Lung (tissue), 12 donors: Measurements from ENCODE around the gene C9orf72. TPM values are rescaled to one million over a fixed set of nuclear protein-coding genes. Genes with fewer than 3 reads are reported as not detected.
A peak's percentile ranks its signal among the peaks of the same experiment; 100 is the strongest.

Experiments used
- ATAC-seq: fragments of 200-7000 bp; cut with Tn5 transposase; one replicate; pipeline ENCODE4 v1.9.1; 2020; ENCODE audit warnings: moderate number of reproducible peaks; ENCODE audit not compliant: insufficient read depth, low FRiP score
- DNase-seq, 3 donors: peaks; one replicate each; pipeline ENCODE4 v3.0.0-alpha.2; 2013 to 2017
- H3K27ac ChIP-seq, 2 donors: one replicate each; pipeline ENCODE4 v1.5.1; 2013; ENCODE audit warnings: mild to moderate bottlenecking in 2 of 2, moderate library complexity in 2 of 2, control low read depth in 1 of 2, inconsistent platforms in 1 of 2, low read depth in 1 of 2, low read length in 1 of 2
- H3K27me3 ChIP-seq, 3 donors: one replicate each; pipeline ENCODE4 v1.5.1; 2013; ENCODE audit warnings: low read length in 2 of 3; ENCODE audit not compliant: control insufficient read depth in 3 of 3, insufficient read depth in 3 of 3
- H3K36me3 ChIP-seq, 4 donors: one replicate each; pipeline ENCODE4 v1.5.1; 2013; ENCODE audit warnings: low read length in 4 of 4, mild to moderate bottlenecking in 1 of 4, moderate library complexity in 1 of 4; ENCODE audit not compliant: control insufficient read depth in 4 of 4, insufficient read depth in 4 of 4
- H3K4me1 ChIP-seq, 5 donors: one replicate each; pipeline ENCODE4 v1.5.1; 2013; ENCODE audit warnings: low read length in 5 of 5, mild to moderate bottlenecking in 2 of 5, moderate library complexity in 1 of 5; ENCODE audit not compliant: control insufficient read depth in 5 of 5, insufficient read depth in 5 of 5
- H3K4me3 ChIP-seq: one replicate; pipeline ENCODE4 v1.5.1; 2013; ENCODE audit warnings: mild to moderate bottlenecking, control low read depth, moderate library complexity
- H3K9ac ChIP-seq, 2 donors: one replicate each; pipeline ENCODE4 v1.5.1; 2013; ENCODE audit warnings: low read length in 2 of 2, control low read depth in 1 of 2; ENCODE audit not compliant: insufficient read depth in 1 of 2
- H3K9me3 ChIP-seq, 4 donors: one replicate each; pipeline ENCODE4 v1.5.1; 2013; ENCODE audit warnings: low read length in 3 of 4, mild to moderate bottlenecking in 1 of 4, moderate library complexity in 1 of 4; ENCODE audit not compliant: control insufficient read depth in 4 of 4, insufficient read depth in 3 of 4
- WGBS, 2 donors: extraction: QIAGEN DNeasy Blood & Tissue Kit; methylation state at CpG; one replicate each; pipeline ENCODE4 v1.1.7; 2013; 5-methylcytosine and 5-hydroxymethylcytosine counted together
- polyA plus RNA-seq, 2 donors: library from polyadenylated mRNA; stranded (reverse); fragments of 200-250 nt; gene quantifications; one replicate each; pipeline ENCODE4 v1.2.1, GENCODE V29; 2013
- total RNA-seq, 2 donors: library from RNA; depleted of rRNA in 1 of 2; stranded (reverse); fragments of >200 nt in 1 of 2; gene quantifications; one replicate each; pipeline ENCODE4 v1.2.1, GENCODE V29; 2014 to 2021
- TF ChIP-seq, protein P1 (sequence below): IDR thresholded peaks from 2 replicates; pipeline ENCODE4 v1.5.1; 2012; ENCODE audit warnings: mild to moderate bottlenecking; ENCODE audit errors: control extremely low read depth, extremely low read depth
- donor health status: control.
- donor health status: control.
- donor health status: Bipolar disorder and iron deficiency.
- donor health status: healthy.
- donor health status: DM: yes; HTN: yes; CAD: no.

Gene C9orf72
- total and polyA plus RNA-seq, 4 donors: 14.4 to 59.6 (median 23.5) TPM

GRCh38 chr9:27540502-27540901, 32.8 kb downstream of the C9orf72 start:
- H3K27me3 ChIP-seq: no peaks in the 10 kb centered on the region
- no peak overlapping the region for H3K4me3 ChIP-seq
- ATAC-seq (no peak), DNase-seq (no peak)
- no peak overlapping the region for H3K9ac ChIP-seq
- H3K9me3 ChIP-seq: no peaks in the 10 kb centered on the region
- peaks cover 3 to 11% (median 10%) of the 10 kb centered on the region in 5 donors for H3K4me1 ChIP-seq
- H3K27ac ChIP-seq: no peak overlapping the region
- H3K36me3 ChIP-seq: peaks cover 0 to 15% (median 0%) of the 10 kb centered on the region in 4 donors
- 66 to 88% methylated on average over 1 of the region's 1 CpG for WGBS, 2 donors
- TF ChIP-seq, protein P1, sequence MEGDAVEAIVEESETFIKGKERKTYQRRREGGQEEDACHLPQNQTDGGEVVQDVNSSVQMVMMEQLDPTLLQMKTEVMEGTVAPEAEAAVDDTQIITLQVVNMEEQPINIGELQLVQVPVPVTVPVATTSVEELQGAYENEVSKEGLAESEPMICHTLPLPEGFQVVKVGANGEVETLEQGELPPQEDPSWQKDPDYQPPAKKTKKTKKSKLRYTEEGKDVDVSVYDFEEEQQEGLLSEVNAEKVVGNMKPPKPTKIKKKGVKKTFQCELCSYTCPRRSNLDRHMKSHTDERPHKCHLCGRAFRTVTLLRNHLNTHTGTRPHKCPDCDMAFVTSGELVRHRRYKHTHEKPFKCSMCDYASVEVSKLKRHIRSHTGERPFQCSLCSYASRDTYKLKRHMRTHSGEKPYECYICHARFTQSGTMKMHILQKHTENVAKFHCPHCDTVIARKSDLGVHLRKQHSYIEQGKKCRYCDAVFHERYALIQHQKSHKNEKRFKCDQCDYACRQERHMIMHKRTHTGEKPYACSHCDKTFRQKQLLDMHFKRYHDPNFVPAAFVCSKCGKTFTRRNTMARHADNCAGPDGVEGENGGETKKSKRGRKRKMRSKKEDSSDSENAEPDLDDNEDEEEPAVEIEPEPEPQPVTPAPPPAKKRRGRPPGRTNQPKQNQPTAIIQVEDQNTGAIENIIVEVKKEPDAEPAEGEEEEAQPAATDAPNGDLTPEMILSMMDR: no peak

GRCh38 chr9:27539479-27540441, 33.5 kb downstream of the C9orf72 start:
- WGBS, 2 donors: 51 to 56% methylated on average over 5 of the region's 5 CpGs
- peak in 2 of 3 donors; percentile 64 to 75 for DNase-seq
- Histone ChIP-seq H3K36me3 (peaks cover 0 to 9% (median 0%) of the 10 kb centered on the region in 4 donors), H3K9me3 (no peaks in the 10 kb centered on the region), H3K9ac (peak overlapping the region in 1 of 2 donors; percentile 4), H3K4me3 (no peak overlapping the region), H3K27ac (peak overlapping the region; percentile 55 to 57), H3K27me3 (no peaks in the 10 kb centered on the region), H3K4me1 (peaks cover 3 to 12% (median 10%) of the 10 kb centered on the region in 5 donors)
- TF ChIP-seq, protein P1: no peak
- ATAC-seq: peak; percentile 40

GRCh38 chr9:27538647-27539046, 34.6 kb downstream of the C9orf72 start:
- H3K36me3 ChIP-seq: peaks cover 0 to 9% (median 0%) of the 10 kb centered on the region in 4 donors
- H3K4me1 ChIP-seq: peaks cover 3 to 12% (median 11%) of the 10 kb centered on the region in 5 donors
- H3K9me3 ChIP-seq: no peaks in the 10 kb centered on the region
- H3K27ac ChIP-seq: no peak overlapping the region
- H3K9ac ChIP-seq: no peak overlapping the region
- H3K4me3 ChIP-seq: no peak overlapping the region
- DNase-seq (no peak), ATAC-seq (no peak)
- TF ChIP-seq, protein P1: no peak
- WGBS, 2 donors: 89 to 96% methylated on average over 3 of the region's 3 CpGs
- no peaks in the 10 kb centered on the region for H3K27me3 ChIP-seq
